ENCODE measurements around the gene ENOX1.

DNA sequence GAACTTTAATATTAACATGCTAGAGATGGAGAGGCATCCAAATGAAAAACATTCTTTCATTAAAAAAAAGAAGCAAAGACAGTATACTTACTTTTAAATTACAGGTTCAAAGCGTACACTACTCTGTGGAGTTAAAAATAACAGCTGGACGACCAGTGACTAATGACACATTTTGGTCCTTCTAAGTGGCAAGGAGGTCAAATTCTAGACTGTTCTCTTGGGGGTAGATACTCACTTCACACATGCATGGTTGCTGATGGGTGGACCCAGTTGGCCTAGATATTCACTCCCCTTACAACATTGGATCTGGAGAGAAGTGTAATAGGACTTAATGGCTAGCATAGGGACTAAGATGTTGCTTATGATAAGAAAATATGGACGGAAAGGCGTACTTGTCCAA lies 461.1 kb downstream of the ENOX1 start:
- TF ChIP-seq CTCF (IDR thresholded peaks at IDR 0.05; ENCODE audit: low read depth, low read length) = no peak
- TF ChIP-seq EZH2phosphoT487 (IDR thresholded peaks at IDR 0.05; ENCODE audit: low read depth) = no peak
